Ascending aorta (tissue), 2 donors: ENCODE results near the gene BID. TPM values are rescaled to one million over a fixed set of nuclear protein-coding genes. Genes with fewer than 3 reads are reported as not detected.

Source experiments
- DNase-seq, 2 donors: peaks; one replicate each; pipeline ENCODE4 v3.0.0-alpha.2; 2019; ENCODE audit warnings: low spot score in 2 of 2
- H3K27ac ChIP-seq, 2 donors: fragments of 200-600 bp; sonication (generic); one replicate each; pipeline ENCODE4 v1.5.1; 2016 to 2017; ENCODE audit warnings: mild to moderate bottlenecking in 1 of 2
- H3K27me3 ChIP-seq: fragments of 200-600 bp; sonication (generic); one replicate; pipeline ENCODE4 v1.5.1; 2017
- H3K36me3 ChIP-seq, 2 donors: fragments of 200-600 bp; sonication (generic); one replicate each; pipeline ENCODE4 v1.5.1; 2016
- H3K4me1 ChIP-seq, 2 donors: fragments of 200-600 bp; sonication (generic); one replicate each; pipeline ENCODE4 v1.5.1; 2016 to 2017; ENCODE audit warnings: mild to moderate bottlenecking in 1 of 2
- H3K4me3 ChIP-seq, 2 donors: fragments of 200-600 bp; sonication (generic); one replicate each; pipeline ENCODE4 v1.5.1; 2016 to 2017; ENCODE audit warnings: mild to moderate bottlenecking in 1 of 2
- H3K9me3 ChIP-seq, 2 donors: fragments of 200-600 bp; sonication (generic); one replicate each; pipeline ENCODE4 v1.5.1; 2016
- CTCF ChIP-seq, 3 experiments: fragments of 200-600 bp in 2 of 3; fragments of 450-650 bp in 1 of 3; sonication (generic) in 2 of 3; IDR thresholded peaks; one replicate each; pipeline ENCODE4 v1.5.1; 2016 to 2019; ENCODE audit warnings: antibody characterized with exemption in 3 of 3, mild to moderate bottlenecking in 1 of 3, moderate library complexity in 1 of 3
- intact Hi-C: fragments of 100-400 bp; cut with DNase I; formaldehyde crosslinking; loops from one replicate; pipeline ENCODE4 v1.15.1; 2023
- total RNA-seq: library from RNA; depleted of rRNA; stranded (reverse); fragments of >200 nt; gene quantifications from one replicate; pipeline ENCODE4 v1.1.0, GENCODE V29; 2016

The BID gene
- total RNA-seq, 1 donor from 2014 or later, result 37.5 TPM

GRCh38 chr22:17815703-17816254, 41.5 kb upstream of the BID start:
- no peak for TF ChIP-seq CTCF (IDR thresholded peaks at IDR 0.05)
- no peaks in the 10 kb centered on the region for H3K27me3 ChIP-seq
- no peaks in the 10 kb centered on the region for H3K4me1 ChIP-seq
- H3K27ac ChIP-seq, result no peak overlapping the region
- no peak overlapping the region for H3K4me3 ChIP-seq
- DNase-seq, result no peak
- intact Hi-C loops, result no loop called here
- no peaks in the 10 kb centered on the region for H3K9me3 ChIP-seq
- peaks cover 55 to 91% of the 10 kb centered on the region in 2 donors for H3K36me3 ChIP-seq

DNA sequence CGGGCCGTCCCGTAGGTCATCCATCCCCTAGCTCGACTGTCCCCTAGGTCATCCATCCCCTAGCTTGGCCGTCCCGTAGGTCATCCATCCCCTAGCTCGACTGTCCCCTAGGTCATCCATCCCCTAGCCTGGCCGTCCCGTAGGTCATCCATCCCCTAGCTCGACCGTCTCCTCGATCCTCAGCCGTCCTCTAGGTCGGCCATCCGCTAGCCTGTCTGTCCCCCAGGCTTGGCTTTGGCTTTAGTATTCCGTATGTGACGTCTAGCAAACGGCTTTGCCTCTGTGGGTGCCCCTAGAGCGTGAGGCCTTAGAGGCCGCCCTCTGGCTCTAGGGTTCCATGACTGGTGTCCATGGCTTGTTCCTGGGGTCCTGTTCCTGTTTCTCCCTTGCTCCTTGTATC, 40.6 kb upstream of the BID start:
- no peak for TF ChIP-seq CTCF (IDR thresholded peaks at IDR 0.05)
- no peak for DNase-seq
- Histone ChIP-seq H3K27me3 (no peaks in the 10 kb centered on the region), H3K9me3 (no peaks in the 10 kb centered on the region), H3K4me3 (no peak overlapping the region), H3K36me3 (peaks cover 61 to 94% of the 10 kb centered on the region in 2 donors), H3K27ac (no peak overlapping the region), H3K4me1 (no peaks in the 10 kb centered on the region)
- intact Hi-C loops, result no loop called here

GRCh38 chr22:17814084-17814483, 39.8 kb upstream of the BID start:
- no peak for DNase-seq
- intact Hi-C loops, result no loop called here
- Histone ChIP-seq H3K4me1 (no peaks in the 10 kb centered on the region), H3K27ac (no peak overlapping the region), H3K4me3 (no peak overlapping the region), H3K36me3 (peaks cover 66 to 97% of the 10 kb centered on the region in 2 donors), H3K9me3 (no peaks in the 10 kb centered on the region), H3K27me3 (no peaks in the 10 kb centered on the region)
- no peak for TF ChIP-seq CTCF (IDR thresholded peaks at IDR 0.05)

DNA sequence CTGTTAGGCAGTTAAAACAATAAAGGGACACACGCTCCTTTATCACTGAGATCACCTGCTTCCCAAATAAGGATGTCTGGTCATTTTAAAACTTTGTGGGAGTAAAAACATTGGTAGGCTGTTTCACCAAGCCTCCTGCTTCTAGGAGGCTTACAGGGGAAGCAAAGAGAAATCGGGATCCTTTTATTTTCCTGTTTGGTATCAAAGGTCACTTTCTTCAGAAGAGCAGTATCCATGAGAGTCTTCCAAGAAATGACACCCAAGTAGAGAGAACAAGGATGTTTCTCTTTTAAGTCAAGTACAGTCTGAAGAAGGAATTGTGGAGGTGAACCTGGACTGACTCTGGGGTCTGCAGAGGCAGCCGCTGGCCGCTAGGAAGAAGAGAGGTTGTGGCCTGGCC, 36.9 kb upstream of the BID start:
- no peak for TF ChIP-seq CTCF (IDR thresholded peaks at IDR 0.05)
- no peak for DNase-seq
- Histone ChIP-seq H3K9me3 (no peaks in the 10 kb centered on the region), H3K4me3 (no peak overlapping the region), H3K27ac (no peak overlapping the region), H3K27me3 (no peaks in the 10 kb centered on the region), H3K36me3 (peaks cover 70 to 97% of the 10 kb centered on the region in 2 donors), H3K4me1 (no peaks in the 10 kb centered on the region)
- intact Hi-C loops, result no loop called here

- Histone ChIP-seq H3K27ac (no peak overlapping the region), H3K9me3 (no peaks in the 10 kb centered on the region), H3K4me1 (no peaks in the 10 kb centered on the region), H3K27me3 (no peaks in the 10 kb centered on the region), H3K4me3 (no peak overlapping the region), H3K36me3 (peaks cover 65 to 97% of the 10 kb centered on the region in 2 donors)
- TF ChIP-seq CTCF (IDR thresholded peaks at IDR 0.05), result no peak
- intact Hi-C loops, result no loop called here
- DNase-seq, result no peak
Measured at GRCh38 chr22:17810570-17811116, 36.4 kb upstream of the BID start.
